ENCODE data around the gene KHDRBS2.

GRCh38 chr6:62102387-62102786 is 183.6 kb downstream of the KHDRBS2 start:
- TF ChIP-seq, protein P1, sequence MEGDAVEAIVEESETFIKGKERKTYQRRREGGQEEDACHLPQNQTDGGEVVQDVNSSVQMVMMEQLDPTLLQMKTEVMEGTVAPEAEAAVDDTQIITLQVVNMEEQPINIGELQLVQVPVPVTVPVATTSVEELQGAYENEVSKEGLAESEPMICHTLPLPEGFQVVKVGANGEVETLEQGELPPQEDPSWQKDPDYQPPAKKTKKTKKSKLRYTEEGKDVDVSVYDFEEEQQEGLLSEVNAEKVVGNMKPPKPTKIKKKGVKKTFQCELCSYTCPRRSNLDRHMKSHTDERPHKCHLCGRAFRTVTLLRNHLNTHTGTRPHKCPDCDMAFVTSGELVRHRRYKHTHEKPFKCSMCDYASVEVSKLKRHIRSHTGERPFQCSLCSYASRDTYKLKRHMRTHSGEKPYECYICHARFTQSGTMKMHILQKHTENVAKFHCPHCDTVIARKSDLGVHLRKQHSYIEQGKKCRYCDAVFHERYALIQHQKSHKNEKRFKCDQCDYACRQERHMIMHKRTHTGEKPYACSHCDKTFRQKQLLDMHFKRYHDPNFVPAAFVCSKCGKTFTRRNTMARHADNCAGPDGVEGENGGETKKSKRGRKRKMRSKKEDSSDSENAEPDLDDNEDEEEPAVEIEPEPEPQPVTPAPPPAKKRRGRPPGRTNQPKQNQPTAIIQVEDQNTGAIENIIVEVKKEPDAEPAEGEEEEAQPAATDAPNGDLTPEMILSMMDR (IDR thresholded peaks at IDR 0.05) = no peak
- no peak for TF ChIP-seq EZH2 (IDR thresholded peaks at IDR 0.05)

Data from neural progenitor cell (in vitro differentiated cells).